Activated effector memory CD4-positive, alpha-beta T cell treated with Interleukin-2 at 50 U/mL for 16 hours (primary cell): Measurements from ENCODE around the gene CEACAM4.
"Not testable (repeated sequence)": the region's sequence is repeated elsewhere in the genome, so short reads cannot be mapped to it uniquely, and the experiment has no call there.

Source experiments
- DNase-seq: peaks from one replicate; pipeline ENCODE4 v3.0.0-alpha.2; 2020

CEACAM4 gene

GRCh38 chr19:41582577-41583182 is 44.2 kb downstream of the CEACAM4 start:
- not testable (repeated sequence) for DNase-seq

- not testable (repeated sequence) for DNase-seq
Observed at GRCh38 chr19:41581068-41581467, 45.8 kb downstream of the CEACAM4 start.

- no peak for DNase-seq
Observed at GRCh38 chr19:41578886-41579285, 48.0 kb downstream of the CEACAM4 start.

- no peak for DNase-seq
Observed at GRCh38 chr19:41577833-41578232, 49.0 kb downstream of the CEACAM4 start.

GRCh38 chr19:41577144-41577830 is 49.6 kb downstream of the CEACAM4 start:
- DNase-seq, result no peak

- DNase-seq, result peak; percentile 40
Observed at GRCh38 chr19:41575998-41576397, 50.9 kb downstream of the CEACAM4 start, which contains the start of gene CEACAM21. Gene CEACAM21 (plus strand): TSS chr19:41576166. CDS start chr19:41576275, 109 bp downstream.

GRCh38 chr19:41570639-41571112 is 56.2 kb downstream of the CEACAM4 start:
- peak; percentile 74 for DNase-seq

- no peak for DNase-seq
Observed at GRCh38 chr19:41570179-41570578, 56.7 kb downstream of the CEACAM4 start.

- no peak for DNase-seq
Observed at GRCh38 chr19:41569481-41570150, 57.3 kb downstream of the CEACAM4 start.
